PC-9 (cell line): ENCODE results near the gene CGB7.

Experiments
- EZH2 ChIP-seq: fragments of 200-600 bp; sonication (generic); IDR thresholded peaks from 2 replicates; pipeline ENCODE4 v1.8.0; 2017; ENCODE audit warnings: antibody characterized with exemption, low read depth
- TF ChIP-seq, protein P1 (sequence below): fragments of 200-600 bp; sonication (generic); conservative IDR thresholded peaks from 2 replicates; pipeline ENCODE4 v1.6.1; 2017; ENCODE audit warnings: mixed run types, antibody characterized with exemption, mild to moderate bottlenecking, moderate library complexity

DNA sequence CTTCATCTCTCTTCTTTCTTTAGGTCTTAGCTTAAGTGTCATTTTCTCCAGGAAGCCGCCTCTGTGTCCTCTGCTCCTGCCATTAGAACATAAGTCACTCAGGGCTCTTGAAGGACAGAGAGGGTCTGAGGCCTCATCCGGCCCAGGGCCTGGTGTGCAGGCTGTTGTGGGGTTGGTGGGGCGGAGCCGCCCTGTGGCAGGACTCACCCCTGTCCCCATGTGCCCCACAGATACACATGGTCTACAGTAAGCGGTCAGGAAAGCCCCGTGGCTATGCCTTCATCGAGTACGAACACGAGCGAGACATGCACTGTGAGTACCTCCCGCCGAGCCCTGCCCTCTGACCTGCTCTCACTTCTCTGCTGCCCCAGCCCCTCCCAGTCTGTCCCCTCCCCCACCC lies 43.6 kb upstream of the CGB7 start:
- TF ChIP-seq, protein P1, sequence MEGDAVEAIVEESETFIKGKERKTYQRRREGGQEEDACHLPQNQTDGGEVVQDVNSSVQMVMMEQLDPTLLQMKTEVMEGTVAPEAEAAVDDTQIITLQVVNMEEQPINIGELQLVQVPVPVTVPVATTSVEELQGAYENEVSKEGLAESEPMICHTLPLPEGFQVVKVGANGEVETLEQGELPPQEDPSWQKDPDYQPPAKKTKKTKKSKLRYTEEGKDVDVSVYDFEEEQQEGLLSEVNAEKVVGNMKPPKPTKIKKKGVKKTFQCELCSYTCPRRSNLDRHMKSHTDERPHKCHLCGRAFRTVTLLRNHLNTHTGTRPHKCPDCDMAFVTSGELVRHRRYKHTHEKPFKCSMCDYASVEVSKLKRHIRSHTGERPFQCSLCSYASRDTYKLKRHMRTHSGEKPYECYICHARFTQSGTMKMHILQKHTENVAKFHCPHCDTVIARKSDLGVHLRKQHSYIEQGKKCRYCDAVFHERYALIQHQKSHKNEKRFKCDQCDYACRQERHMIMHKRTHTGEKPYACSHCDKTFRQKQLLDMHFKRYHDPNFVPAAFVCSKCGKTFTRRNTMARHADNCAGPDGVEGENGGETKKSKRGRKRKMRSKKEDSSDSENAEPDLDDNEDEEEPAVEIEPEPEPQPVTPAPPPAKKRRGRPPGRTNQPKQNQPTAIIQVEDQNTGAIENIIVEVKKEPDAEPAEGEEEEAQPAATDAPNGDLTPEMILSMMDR = no peak
- no peak for TF ChIP-seq EZH2
